HG02884 (cell line): ENCODE measurements around the gene SLC28A3.

Source experiments
- ATAC-seq: cut with Tn5 transposase; IDR thresholded peaks from one replicate; pipeline ENCODE4 v1.9.1; 2021; ENCODE audit warnings: mild to moderate bottlenecking, moderate library complexity; ENCODE audit not compliant: unreplicated experiment

SLC28A3 gene

GRCh38 chr9:84301851-84302250 is 38.7 kb downstream of the SLC28A3 start:
- no peak for ATAC-seq

- ATAC-seq, result no peak
Measured at GRCh38 chr9:84300271-84300670, 40.3 kb downstream of the SLC28A3 start.

DNA sequence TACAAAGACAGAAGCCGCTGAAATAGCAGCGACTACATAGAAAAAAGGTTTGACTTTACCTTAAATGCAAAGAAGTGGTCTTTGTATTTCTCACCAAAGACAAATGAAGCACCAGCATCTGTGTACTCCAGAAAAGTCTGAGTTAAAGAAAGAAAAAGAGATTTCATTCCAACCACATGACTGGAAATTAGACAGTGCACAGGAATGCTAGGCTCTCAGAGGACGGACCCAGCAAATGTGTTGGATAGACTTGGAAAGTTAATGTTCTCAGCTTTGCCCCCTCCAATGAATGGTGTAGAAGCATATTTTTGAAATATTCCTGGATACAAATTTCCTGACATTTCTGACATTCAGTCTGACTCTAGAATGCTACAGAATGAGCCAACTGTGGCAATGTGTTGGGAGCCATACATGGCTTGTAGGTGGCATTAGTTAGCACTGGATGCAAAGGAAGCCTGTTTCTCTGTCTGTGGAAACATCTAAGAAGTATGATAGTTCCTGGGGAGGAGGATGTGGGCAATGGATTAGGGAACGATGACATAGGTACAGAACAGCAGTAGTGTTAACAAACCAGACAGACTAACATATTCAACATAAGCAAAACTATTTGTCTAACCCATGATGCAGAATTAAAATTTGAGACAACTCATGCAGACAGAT is 43.3 kb downstream of the SLC28A3 start:
- ATAC-seq, result no peak

GRCh38 chr9:84296146-84296843 is 44.3 kb downstream of the SLC28A3 start:
- ATAC-seq, result peak; percentile 49

DNA sequence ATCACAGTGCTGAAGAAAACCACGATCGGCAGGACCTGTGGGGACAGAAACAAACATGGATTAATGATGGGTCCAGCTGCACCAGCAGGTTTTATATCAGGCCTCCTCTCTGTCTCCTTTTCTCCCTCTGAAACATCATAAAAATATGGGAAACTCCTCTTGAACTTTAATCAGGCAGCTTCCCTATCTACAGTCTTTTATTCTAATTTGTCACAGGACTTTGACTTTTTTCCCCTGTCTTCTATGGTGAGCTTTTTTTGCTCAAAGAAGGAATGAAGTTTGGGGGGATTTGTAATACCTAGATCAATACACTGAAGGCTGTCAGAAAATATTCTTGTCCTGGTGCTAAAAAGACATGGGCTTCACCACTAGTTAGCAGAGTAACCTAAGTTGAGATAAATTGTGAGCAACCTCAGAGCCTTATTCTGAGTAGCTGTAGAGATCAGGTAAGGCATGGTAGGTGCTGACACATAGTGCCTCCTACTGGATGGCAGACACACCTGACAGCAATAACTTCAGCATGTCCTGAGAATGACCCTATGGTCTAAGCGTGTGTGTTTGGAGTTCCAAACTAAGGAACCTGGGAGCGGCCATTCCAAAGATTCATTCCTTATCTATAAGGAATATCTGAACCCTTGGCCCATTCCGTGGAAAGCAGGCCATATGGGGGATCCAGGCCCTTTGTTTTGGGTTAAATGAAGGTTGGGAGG is 46.2 kb downstream of the SLC28A3 start:
- no peak for ATAC-seq

GRCh38 chr9:84293001-84293798 is 47.4 kb downstream of the SLC28A3 start:
- ATAC-seq, result peak; percentile 55

GRCh38 chr9:84285381-84285780 is 55.2 kb downstream of the SLC28A3 start:
- ATAC-seq, result no peak

DNA sequence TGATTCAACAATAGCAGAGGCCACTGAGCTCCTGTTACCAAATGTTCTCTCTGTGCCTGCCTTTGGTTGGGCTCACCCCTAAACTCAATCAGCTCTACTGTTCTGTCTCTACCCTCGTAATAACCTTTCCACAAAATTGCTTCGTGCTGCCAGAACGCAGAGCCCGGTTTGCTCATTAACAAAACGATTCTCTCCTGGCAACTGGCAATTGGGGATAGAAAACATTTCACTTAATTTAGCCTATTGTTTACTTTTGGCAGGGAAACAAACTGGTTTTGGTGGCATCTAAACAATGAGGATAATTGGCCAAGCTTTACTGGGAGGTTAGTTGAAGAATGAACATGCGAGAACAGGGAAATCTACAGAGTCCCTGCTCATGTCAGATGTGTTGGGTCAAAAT is 56.6 kb downstream of the SLC28A3 start:
- no peak for ATAC-seq

GRCh38 chr9:84278130-84278529 is 62.4 kb downstream of the SLC28A3 start:
- ATAC-seq, result no peak

GRCh38 chr9:84277646-84278045 is 62.9 kb downstream of the SLC28A3 start:
- ATAC-seq, result no peak

DNA sequence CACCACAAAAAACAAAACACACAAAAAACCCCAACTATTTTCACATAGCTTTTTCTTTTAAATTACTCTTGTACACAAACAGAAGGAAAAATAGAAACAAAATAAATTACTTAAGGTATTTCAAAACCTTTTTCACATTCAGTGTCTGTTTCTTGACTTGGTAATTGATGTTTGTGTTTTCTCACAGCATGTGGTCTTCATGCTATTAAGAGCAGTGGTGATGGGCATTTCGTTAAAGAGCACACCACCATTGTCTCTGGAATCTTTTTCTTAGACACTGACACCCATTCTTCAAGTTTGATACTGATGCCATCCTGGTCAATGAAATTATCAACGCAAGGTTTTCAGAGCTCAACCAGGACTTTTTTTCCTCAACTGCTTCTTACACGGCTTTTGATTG is 63.8 kb downstream of the SLC28A3 start:
- no peak for ATAC-seq

- no peak for ATAC-seq
Measured at GRCh38 chr9:84271921-84272556, 68.5 kb downstream of the SLC28A3 start.

DNA sequence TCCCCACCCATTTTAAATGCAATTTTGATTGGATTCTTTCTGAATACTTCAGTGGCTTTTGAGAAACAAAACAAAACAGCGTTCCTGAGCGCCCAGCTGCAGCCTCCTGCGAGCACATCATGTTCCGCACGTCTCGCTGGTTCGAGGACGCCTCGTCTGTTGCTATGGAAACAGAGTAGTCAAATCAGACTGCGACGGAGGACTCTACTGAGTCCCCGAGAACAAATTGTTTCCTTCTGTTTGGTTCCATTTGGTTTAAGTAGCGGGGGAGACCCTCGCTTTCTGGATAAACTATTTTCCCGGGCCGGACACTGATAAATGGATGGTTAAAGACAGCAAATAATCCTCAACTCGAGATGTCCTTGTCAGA is 69.0 kb downstream of the SLC28A3 start:
- peak; percentile 90 for ATAC-seq

GRCh38 chr9:84270847-84271530 is 69.6 kb downstream of the SLC28A3 start:
- peak; percentile 31 for ATAC-seq

GRCh38 chr9:84266087-84266561 is 74.4 kb downstream of the SLC28A3 start:
- ATAC-seq, result no peak

DNA sequence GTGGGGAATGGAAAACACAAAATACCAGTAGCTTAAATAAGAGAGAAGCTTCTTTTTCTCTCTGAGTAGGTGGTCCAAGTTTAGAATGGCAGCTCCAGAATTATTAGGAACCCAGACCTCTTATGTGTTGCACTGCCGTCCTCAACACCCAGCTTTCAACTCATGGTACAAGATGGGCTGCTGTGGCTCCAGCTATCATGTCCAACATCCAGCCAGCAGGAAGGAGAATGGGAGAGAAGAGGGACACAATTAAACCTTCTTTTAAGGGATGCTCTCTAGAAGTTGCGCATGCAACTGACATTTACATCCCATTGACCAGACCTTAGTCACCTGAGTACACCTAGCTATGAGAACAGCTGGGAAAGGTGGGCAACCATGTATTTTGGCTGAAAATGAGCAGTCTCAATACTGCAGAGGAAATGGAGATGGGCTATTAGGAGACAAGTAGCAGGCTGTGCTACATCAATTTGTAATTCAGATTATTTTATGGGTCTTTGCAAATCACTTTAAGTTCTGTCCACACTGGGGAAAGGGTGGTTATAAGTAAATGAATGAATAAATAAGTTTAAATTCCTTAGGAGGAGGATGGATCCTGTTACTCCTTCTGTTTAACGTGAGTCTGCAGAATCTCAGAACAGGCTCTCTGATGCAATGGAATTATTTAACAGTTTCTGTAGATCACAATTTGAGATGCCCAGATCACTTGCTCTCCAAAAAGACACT is 76.1 kb downstream of the SLC28A3 start:
- no peak for ATAC-seq

GRCh38 chr9:84261070-84261746 is 79.3 kb downstream of the SLC28A3 start:
- ATAC-seq, result peak; percentile 82

- ATAC-seq, result no peak
Measured at GRCh38 chr9:84258371-84258770, 82.2 kb downstream of the SLC28A3 start.

GRCh38 chr9:84255696-84256095 is 84.9 kb downstream of the SLC28A3 start:
- ATAC-seq, result no peak
